H1 (cell line): ENCODE data around the gene NPC1L1. TPM values are rescaled to one million over a fixed set of nuclear protein-coding genes. Genes with fewer than 3 reads are reported as not detected.

Experiments used
- CTCF ChIA-PET: fragments of 300-600 bp; sonication (Branson Sonifier 250); formaldehyde crosslinking; loops from one replicate; lab custom pipeline; 2021; ENCODE audit not compliant: partially characterized antibody; lab: Charles Lee
- POLR2A ChIA-PET: fragments of 300-600 bp; sonication (Branson Sonifier 250); formaldehyde crosslinking; loops from one replicate; lab custom pipeline; 2021; ENCODE audit warnings: inconsistent platforms; ENCODE audit not compliant: partially characterized antibody; lab: Charles Lee
- DNase-seq, 2 experiments: peaks; one replicate each; pipeline versions ENCODE4 v3.0.0 to v3.0.0-alpha.2; 2010 to 2022; ENCODE audit warnings: low spot score in 2 of 2, low read depth in 1 of 2, mixed read lengths in 1 of 2
- FAIRE-seq: peaks from 2 replicates; lab custom pipeline; 2011; peaks lifted over from hg19 to GRCh38; lab: Jason Lieb, UNC
- H2AFZ ChIP-seq: 2 replicates; pipeline ENCODE4 v1.8.1; 2012; ENCODE audit warnings: low read length, inconsistent platforms
- H2AK5ac ChIP-seq: 2 replicates; pipeline ENCODE4 v1.6.1; 2013; ENCODE audit warnings: low read depth, low read length
- H2BK120ac ChIP-seq: replicated peaks from 2 replicates; pipeline ENCODE3; 2013; ENCODE audit warnings: low read depth, low read length, inconsistent platforms
- H2BK12ac ChIP-seq: 2 replicates; pipeline ENCODE4 v1.6.1; 2013; ENCODE audit warnings: low read depth, low read length
- H2BK15ac ChIP-seq: 2 replicates; pipeline ENCODE4 v1.6.1; 2013; ENCODE audit warnings: low read length
- H2BK20ac ChIP-seq: 2 replicates; pipeline ENCODE4 v1.6.1; 2013; ENCODE audit warnings: low read length
- H2BK5ac ChIP-seq: 2 replicates; pipeline ENCODE4 v1.6.1; 2013; ENCODE audit warnings: low read depth, low read length
- H3K14ac ChIP-seq: 2 replicates; pipeline ENCODE4 v1.6.1; 2013; ENCODE audit warnings: inconsistent platforms; ENCODE audit not compliant: insufficient read length
- H3K18ac ChIP-seq: 2 replicates; pipeline ENCODE4 v1.6.1; 2013; ENCODE audit warnings: low read length; ENCODE audit errors: extremely low read depth
- H3K23ac ChIP-seq: 2 replicates; pipeline ENCODE4 v1.6.1; 2013; ENCODE audit warnings: inconsistent platforms; ENCODE audit not compliant: insufficient read length
- H3K23me2 ChIP-seq: 2 replicates; pipeline ENCODE4 v1.6.1; 2013; ENCODE audit warnings: low read depth, low read length
- H3K27ac ChIP-seq: 2 replicates; pipeline ENCODE4 v1.6.1; 2011; ENCODE audit warnings: low read depth, low read length, inconsistent platforms
- H3K27me3 ChIP-seq, 4 experiments: replicated peaks in 1 of 4; 1 replicate in 1 of 4; 2 replicates in 3 of 4; pipeline versions ENCODE4 v1.6.1 to v1.8.1; 2011 to 2013; ENCODE audit warnings: low read length in 3 of 4, mild to moderate bottlenecking in 3 of 4, inconsistent platforms in 2 of 4, mixed read lengths in 2 of 4, moderate library complexity in 1 of 4; ENCODE audit not compliant: control insufficient read depth in 3 of 4, insufficient read depth in 3 of 4; ENCODE audit errors: extremely low read depth in 1 of 4
- H3K36me3 ChIP-seq, 4 experiments: 2 replicates each; pipeline versions ENCODE4 v1.6.1 to v1.8.1; 2011 to 2013; ENCODE audit warnings: mild to moderate bottlenecking in 4 of 4, low read length in 3 of 4, moderate library complexity in 2 of 4, control low read depth in 1 of 4, inconsistent platforms in 1 of 4; ENCODE audit not compliant: insufficient read depth in 4 of 4, control insufficient read depth in 2 of 4
- H3K4ac ChIP-seq: replicated peaks from 2 replicates; pipeline ENCODE3; 2013; ENCODE audit warnings: low read length, low read depth, mixed read lengths, inconsistent platforms; ENCODE audit not compliant: insufficient read length
- H3K4me1 ChIP-seq, 4 experiments: replicated peaks in 1 of 4; 1 replicate in 1 of 4; 2 replicates in 3 of 4; pipeline versions ENCODE4 v1.6.1 to v1.8.1; 2011 to 2013; ENCODE audit warnings: low read length in 3 of 4, inconsistent platforms in 2 of 4, mixed read lengths in 1 of 4; ENCODE audit not compliant: insufficient read depth in 4 of 4, control insufficient read depth in 3 of 4
- H3K4me2 ChIP-seq, 2 experiments: 2 replicates each; pipeline versions ENCODE4 v1.6.1 to v1.8.1; 2011 to 2013; ENCODE audit warnings: low read depth in 2 of 2, low read length in 2 of 2, control low read depth in 1 of 2, inconsistent platforms in 1 of 2, mild to moderate bottlenecking in 1 of 2; ENCODE audit not compliant: insufficient read depth in 1 of 2
- H3K4me3 ChIP-seq, 4 experiments: fragments of 200-600, 300-600 bp in 1 of 4; sonication (generic), shearing (Covaris generic), sonication (Bioruptor Twin) in 1 of 4; 2 replicates each; pipeline versions ENCODE4 v1.5.1 to v1.8.1; 2011 to 2016; ENCODE audit warnings: low read length in 4 of 4, low read depth in 3 of 4, control low read depth in 2 of 4, inconsistent platforms in 2 of 4, mild to moderate bottlenecking in 2 of 4, mixed read lengths in 1 of 4, moderate library complexity in 1 of 4; ENCODE audit not compliant: insufficient read depth in 2 of 4; ENCODE audit errors: extremely low read depth in 1 of 4
- H3K56ac ChIP-seq: replicated peaks from 2 replicates; pipeline ENCODE3; 2013; ENCODE audit warnings: low read depth, mild to moderate bottlenecking, mixed read lengths, low read length, inconsistent platforms; ENCODE audit not compliant: insufficient read length
- H3K79me1 ChIP-seq: 2 replicates; pipeline ENCODE4 v1.6.1; 2013; ENCODE audit warnings: low read depth, low read length, control low read depth
- H3K79me2 ChIP-seq, 2 experiments: 2 replicates each; pipeline versions ENCODE4 v1.6.1 to v1.8.1; 2012 to 2013; ENCODE audit warnings: low read length in 2 of 2, mild to moderate bottlenecking in 2 of 2, inconsistent platforms in 1 of 2; ENCODE audit not compliant: insufficient read depth in 2 of 2, control insufficient read depth in 1 of 2
- H3K9ac ChIP-seq, 4 experiments: replicated peaks in 1 of 4; 1 replicate in 1 of 4; 2 replicates in 3 of 4; pipeline versions ENCODE4 v1.6.1 to v1.8.1; 2011 to 2013; ENCODE audit warnings: low read depth in 3 of 4, low read length in 3 of 4, control low read depth in 2 of 4, mild to moderate bottlenecking in 2 of 4, moderate library complexity in 2 of 4, inconsistent platforms in 1 of 4; ENCODE audit errors: extremely low read depth in 1 of 4
- H3K9me3 ChIP-seq, 2 experiments: 2 replicates each; pipeline versions ENCODE4 v1.6.1 to v1.8.1; 2012 to 2013; ENCODE audit warnings: mild to moderate bottlenecking in 2 of 2, moderate library complexity in 2 of 2, control low read depth in 1 of 2, inconsistent platforms in 1 of 2, low read depth in 1 of 2, low read length in 1 of 2, mixed read lengths in 1 of 2; ENCODE audit not compliant: insufficient read depth in 2 of 2
- H4K20me1 ChIP-seq, 2 experiments: replicated peaks in 1 of 2; 2 replicates each; pipeline versions ENCODE3 to v1.8.1; 2011 to 2013; ENCODE audit warnings: inconsistent platforms in 2 of 2, low read length in 2 of 2, mild to moderate bottlenecking in 1 of 2; ENCODE audit not compliant: insufficient read depth in 2 of 2, control insufficient read depth in 1 of 2
- H4K5ac ChIP-seq: 2 replicates; pipeline ENCODE4 v1.6.1; 2013; ENCODE audit warnings: low read length, low read depth, mixed read lengths, inconsistent platforms; ENCODE audit not compliant: insufficient read length
- H4K8ac ChIP-seq: 2 replicates; pipeline ENCODE4 v1.8.0; 2013; ENCODE audit warnings: mild to moderate bottlenecking, moderate library complexity, low read length, inconsistent platforms; ENCODE audit not compliant: insufficient read depth; ENCODE audit errors: extremely low read depth
- H4K91ac ChIP-seq: replicated peaks from 2 replicates; pipeline ENCODE3; 2013; ENCODE audit warnings: low read length, mixed read lengths, inconsistent platforms; ENCODE audit not compliant: insufficient read length
- BACH1 ChIP-seq: IDR thresholded peaks from 2 replicates; pipeline ENCODE4 v1.6.1; 2012; ENCODE audit warnings: low read length, improper control_type of control experiment
- WGBS, 2 experiments: shearing (Covaris generic) in 1 of 2; methylation state at CpG; one replicate each; pipeline versions ENCODE4 v1.1.6 to v1.1.7; 2013 to 2015; ENCODE audit warnings: low lambda C conversion rate in 2 of 2, mixed read lengths in 2 of 2, inconsistent platforms in 1 of 2, low coverage in 1 of 2, missing lambda C conversion rate in 1 of 2; ENCODE audit not compliant: insufficient replicate concordance in 2 of 2, insufficient coverage in 1 of 2, insufficient read length in 1 of 2; ENCODE audit errors: extremely low coverage in 1 of 2, missing lambda C conversion rate in 1 of 2; 5-methylcytosine and 5-hydroxymethylcytosine counted together
- polyA plus RNA-seq, 7 experiments: library from polyadenylated mRNA; depleted of rRNA in 3 of 7; stranded (reverse) in 5 of 7; unstranded in 2 of 7; fragments of >200 nt in 5 of 7; fragments of 200-250 nt in 2 of 7; gene quantifications; 1 replicate in 5 of 7; 2 replicates in 1 of 7; 4 replicates in 1 of 7; pipeline versions ENCODE4 v1.2.1 to v1.2.3, GENCODE V29; 2011 to 2013; ENCODE audit warnings: missing spikeins in 2 of 7, mixed read lengths in 2 of 7
- total RNA-seq: library from RNA; stranded (reverse); fragmentation: NEBNext Ultra II Directional; extraction: Animal tissue kit (Norgen Biotek cat#: 25700); gene quantifications from 2 replicates; pipeline ENCODE4 v1.2.1, GENCODE V29; 2021

NPC1L1 gene
- total and polyA plus RNA-seq, 2 of the 8 experiments (the other 6 are each of a cell fraction or from before 2014, with no cell fraction given), result 0.06 to 0.21 TPM

DNA sequence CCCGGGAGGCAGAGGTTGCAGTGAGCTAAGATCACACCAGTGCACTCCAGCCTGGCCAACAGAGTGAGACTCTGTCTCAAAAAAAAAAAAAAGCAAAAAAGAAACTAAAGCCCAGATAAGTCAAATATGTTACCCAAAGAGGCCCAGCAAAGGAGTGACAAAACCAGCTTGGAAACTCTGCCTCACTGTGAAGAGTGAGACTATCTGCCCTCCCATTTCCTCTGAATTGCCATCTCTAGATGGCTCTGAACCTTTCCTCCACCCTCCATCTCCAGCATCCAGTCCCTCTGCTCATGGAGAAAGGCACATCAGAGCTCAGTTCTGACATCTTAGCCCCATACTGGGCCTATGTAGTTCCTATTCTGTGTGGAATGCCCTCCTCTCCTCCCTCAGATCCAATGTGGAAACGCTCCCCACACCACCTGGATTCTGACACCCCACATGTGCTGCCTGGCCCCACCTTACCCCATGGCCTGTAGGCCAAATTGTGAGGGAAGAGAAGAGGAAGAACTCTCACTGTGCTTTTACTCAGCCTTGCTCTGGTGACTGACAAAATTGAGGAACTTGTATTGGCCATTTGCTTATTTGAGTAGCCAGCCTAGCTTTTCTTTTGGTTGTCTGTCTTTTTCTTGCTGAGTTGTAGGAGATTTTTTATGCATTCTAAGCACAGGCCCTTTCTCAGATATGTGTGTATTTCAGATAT lies 32.7 kb downstream of the NPC1L1 start:
- no peak overlapping the region for H2BK20ac ChIP-seq
- no peak overlapping the region for H4K5ac ChIP-seq
- H2BK5ac ChIP-seq, result no peak overlapping the region
- no peak overlapping the region for H3K4me3 ChIP-seq
- no peak for DNase-seq
- H2BK12ac ChIP-seq, result no peak overlapping the region
- 70% methylated on average over 2 of the region's 2 CpGs; no CpG with 5 or more reads in 1 of the 2 experiments for WGBS, 2 experiments
- H3K9ac ChIP-seq, result no peak overlapping the region
- ChIA-PET POLR2A (interaction anchor here (1.1 kb wide), 1 partner anchor 18 kb away, joined by 4 read pairs; the partner anchor contains the start of gene NUDCD3), CTCF (interaction anchor here (1.0 kb wide), 1 partner anchor 26 kb away, joined by 3 read pairs; no protein-coding TSS in a partner anchor)
- H4K20me1 ChIP-seq, result no peaks in the 10 kb centered on the region
- no peak overlapping the region for H3K14ac ChIP-seq
- FAIRE-seq, result no peak
- H2BK15ac ChIP-seq, result no peak overlapping the region
- no peaks in the 10 kb centered on the region for H3K36me3 ChIP-seq
- H3K18ac ChIP-seq, result no peak overlapping the region
- H3K4ac ChIP-seq, result no peak overlapping the region
- peaks cover 2 to 3% of the 10 kb centered on the region in 2 experiments; a peak in 2 of 4 replicates for H3K9me3 ChIP-seq
- H4K8ac ChIP-seq, result no peak overlapping the region
- H2AFZ ChIP-seq, result no peak overlapping the region
- no peaks in the 10 kb centered on the region for H3K79me2 ChIP-seq
- no peak overlapping the region for H4K91ac ChIP-seq
- no peak overlapping the region for H3K56ac ChIP-seq
- H3K27ac ChIP-seq, result no peak overlapping the region
- no peak overlapping the region for H3K4me2 ChIP-seq
- no peaks in the 10 kb centered on the region for H3K4me1 ChIP-seq
- no peak overlapping the region for H2BK120ac ChIP-seq
- no peak overlapping the region for H3K23ac ChIP-seq
- no peak overlapping the region for H2AK5ac ChIP-seq
- peaks cover 2% of the 10 kb centered on the region; the same call in 1 of the 2 replicates for H3K23me2 ChIP-seq
- H3K27me3 ChIP-seq, result no peaks in the 10 kb centered on the region
- H3K79me1 ChIP-seq, result no peaks in the 10 kb centered on the region
- no peak for TF ChIP-seq BACH1
